ENCODE measurements around the gene NECTIN4.

DNA sequence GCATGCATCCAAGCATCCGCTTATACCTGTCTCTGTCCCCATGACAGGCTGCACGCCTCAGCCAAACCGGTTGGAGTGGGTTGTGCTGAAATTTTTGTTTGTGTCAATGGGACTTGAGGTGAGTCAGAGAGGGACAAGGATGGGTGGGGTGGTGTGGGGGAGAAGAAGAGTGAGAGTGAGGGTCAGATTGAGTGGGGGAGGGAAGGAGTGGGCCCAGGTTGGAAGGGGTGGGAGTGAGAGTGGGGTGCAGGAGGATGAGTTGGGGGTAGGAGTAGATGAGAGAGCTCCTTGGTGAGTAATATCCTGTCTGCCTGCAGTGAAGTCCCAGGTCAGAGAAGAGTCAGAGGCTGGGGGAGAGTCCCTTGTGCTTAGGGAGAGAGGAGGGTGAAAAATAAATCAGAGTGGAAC lies 3.3 kb upstream of the NECTIN4 start:
- no peak for TF ChIP-seq JUND (IDR thresholded peaks at IDR 0.05; ENCODE audit: low read length)
- no peak for TF ChIP-seq CREB1 (IDR thresholded peaks at IDR 0.05)
- no peak for TF ChIP-seq TCF12 (IDR thresholded peaks at IDR 0.05; ENCODE audit: low read depth, low read length)
- TF ChIP-seq, protein P1, sequence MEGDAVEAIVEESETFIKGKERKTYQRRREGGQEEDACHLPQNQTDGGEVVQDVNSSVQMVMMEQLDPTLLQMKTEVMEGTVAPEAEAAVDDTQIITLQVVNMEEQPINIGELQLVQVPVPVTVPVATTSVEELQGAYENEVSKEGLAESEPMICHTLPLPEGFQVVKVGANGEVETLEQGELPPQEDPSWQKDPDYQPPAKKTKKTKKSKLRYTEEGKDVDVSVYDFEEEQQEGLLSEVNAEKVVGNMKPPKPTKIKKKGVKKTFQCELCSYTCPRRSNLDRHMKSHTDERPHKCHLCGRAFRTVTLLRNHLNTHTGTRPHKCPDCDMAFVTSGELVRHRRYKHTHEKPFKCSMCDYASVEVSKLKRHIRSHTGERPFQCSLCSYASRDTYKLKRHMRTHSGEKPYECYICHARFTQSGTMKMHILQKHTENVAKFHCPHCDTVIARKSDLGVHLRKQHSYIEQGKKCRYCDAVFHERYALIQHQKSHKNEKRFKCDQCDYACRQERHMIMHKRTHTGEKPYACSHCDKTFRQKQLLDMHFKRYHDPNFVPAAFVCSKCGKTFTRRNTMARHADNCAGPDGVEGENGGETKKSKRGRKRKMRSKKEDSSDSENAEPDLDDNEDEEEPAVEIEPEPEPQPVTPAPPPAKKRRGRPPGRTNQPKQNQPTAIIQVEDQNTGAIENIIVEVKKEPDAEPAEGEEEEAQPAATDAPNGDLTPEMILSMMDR (IDR thresholded peaks at IDR 0.05; ENCODE audit: control extremely low read depth in 1 of 3, insufficient read depth in 1 of 3, low read depth in 1 of 3, low read length in 3 of 3): no peak
- no peak for TF ChIP-seq HDAC2 (IDR thresholded peaks at IDR 0.05; ENCODE audit: borderline replicate concordance in 1 of 2, low read depth in 2 of 2, low read length in 2 of 2)
- TF ChIP-seq POLR2AphosphoS5 (IDR thresholded peaks at IDR 0.05; ENCODE audit: low read depth, low read length): no peak
- no peak for TF ChIP-seq EZH2 (IDR thresholded peaks at IDR 0.05; ENCODE audit: low read depth, low read length, severe bottlenecking)
- TF ChIP-seq POLR2A (IDR thresholded peaks at IDR 0.05; ENCODE audit: control extremely low read depth in 1 of 2, low read depth in 2 of 2, low read length in 2 of 2): no peak
- no peak for TF ChIP-seq CHD2 (IDR thresholded peaks at IDR 0.05; ENCODE audit: low read length)
- TF ChIP-seq E2F6 (IDR thresholded peaks at IDR 0.05): no peak
- no peak for TF ChIP-seq TAF1 (IDR thresholded peaks at IDR 0.05; ENCODE audit: low read depth, low read length)
